T-helper 1 cell treated with Interleukin-12 subunit alpha and Interleukin-12 subunit beta and Interleukin-4 antibody, amounts not matched to agents 30 μg/mL and 1 μg/mL, for 36 hours (primary cell): ENCODE measurements around the gene ADAT2.
"Not testable (repeated sequence)": the region's sequence is repeated elsewhere in the genome, so short reads cannot be mapped to it uniquely, and the experiment has no call there.

ENCODE experiments used
- H3K27ac Mint-ChIP-seq: one replicate; pipeline ENCODE4 v1.8.0; 2021; ENCODE audit warnings: mild to moderate bottlenecking, mixed read lengths
- H3K27me3 Mint-ChIP-seq: one replicate; pipeline ENCODE4 v1.8.0; 2021; ENCODE audit warnings: low read depth, mixed read lengths
- H3K36me3 Mint-ChIP-seq: one replicate; pipeline ENCODE4 v1.8.0; 2021; ENCODE audit warnings: low read depth, mixed read lengths
- H3K4me1 Mint-ChIP-seq: one replicate; pipeline ENCODE4 v1.8.0; 2021; ENCODE audit warnings: low read depth, mixed read lengths
- H3K4me3 Mint-ChIP-seq: one replicate; pipeline ENCODE4 v1.8.0; 2021; ENCODE audit warnings: mild to moderate bottlenecking, moderate library complexity, mixed read lengths
- H3K9me3 Mint-ChIP-seq: one replicate; pipeline ENCODE4 v1.8.0; 2021; ENCODE audit warnings: mixed read lengths

ADAT2 gene

DNA sequence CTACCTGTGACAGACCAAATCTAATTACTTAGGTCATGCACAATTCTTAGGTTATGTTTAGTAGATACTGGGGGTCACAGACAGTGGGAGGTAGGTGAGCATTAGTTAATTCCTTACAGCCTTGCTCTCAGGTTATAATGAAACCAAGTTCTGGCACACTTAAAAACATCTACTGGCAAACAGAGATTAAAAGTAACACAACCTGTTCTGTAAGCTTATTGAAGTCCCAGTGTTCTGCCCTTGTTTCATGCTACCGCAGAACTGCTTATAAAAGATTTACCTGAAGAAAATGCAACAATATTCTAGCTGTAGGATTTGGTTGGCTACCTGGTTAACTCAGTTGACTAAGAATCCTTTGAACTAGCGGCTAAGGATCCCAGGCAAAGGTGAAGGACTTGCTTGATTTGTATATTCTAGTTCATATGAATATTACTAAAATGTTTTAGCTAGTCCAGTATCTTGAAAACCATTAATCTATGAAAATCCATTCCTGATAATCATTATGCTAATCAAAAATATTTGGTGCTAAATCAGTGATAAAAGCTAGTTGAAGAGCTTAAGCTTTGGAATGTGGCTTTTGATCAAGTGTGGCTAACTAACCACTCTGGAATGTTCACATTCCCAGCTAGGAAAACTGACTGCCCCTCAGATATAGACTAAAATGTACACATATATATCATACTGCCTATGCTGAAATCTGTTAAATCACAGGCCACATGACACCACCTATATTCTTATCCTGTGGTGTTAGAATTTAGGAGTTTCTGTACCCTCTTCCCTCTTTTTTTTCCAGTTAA is 7.3 kb upstream of the ADAT2 start:
- no peak overlapping the region for H3K4me3 Mint-ChIP-seq
- no peaks in the 10 kb centered on the region for H3K27me3 Mint-ChIP-seq
- H3K9me3 Mint-ChIP-seq, result no peaks in the 10 kb centered on the region
- no peak overlapping the region for H3K27ac Mint-ChIP-seq
- peaks cover 15% of the 10 kb centered on the region for H3K36me3 Mint-ChIP-seq
- peaks cover 12% of the 10 kb centered on the region for H3K4me1 Mint-ChIP-seq

DNA sequence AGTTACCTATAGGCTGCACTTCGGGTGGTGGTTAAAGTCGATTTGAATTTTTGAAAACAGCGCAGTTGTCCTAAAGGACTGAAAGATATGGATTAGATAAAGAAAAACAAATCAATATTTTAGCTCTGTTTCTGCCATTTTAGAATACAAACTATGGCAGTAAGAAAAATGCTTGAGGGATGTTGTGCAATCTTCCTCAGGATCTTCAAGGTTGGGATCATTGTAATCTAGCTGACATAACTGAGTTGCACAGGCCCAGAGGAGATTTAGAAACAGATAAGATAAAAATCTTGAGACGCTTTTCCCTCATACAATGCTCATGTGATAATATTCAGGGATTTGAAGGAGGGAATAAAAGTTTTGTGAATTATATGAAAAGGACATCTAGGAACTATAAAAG is 1.0 kb upstream of the ADAT2 start:
- Mint-ChIP-seq H3K27ac (peak overlapping the region; percentile 100), H3K36me3 (peaks cover 4% of the 10 kb centered on the region), H3K4me1 (peaks cover 24% of the 10 kb centered on the region), H3K9me3 (no peaks in the 10 kb centered on the region), H3K4me3 (peak overlapping the region; percentile 99), H3K27me3 (no peaks in the 10 kb centered on the region)

GRCh38 chr6:143449714-143450452 is 612 bp downstream of the ADAT2 start:
- H3K9me3 Mint-ChIP-seq, result no peaks in the 10 kb centered on the region
- no peaks in the 10 kb centered on the region for H3K27me3 Mint-ChIP-seq
- H3K4me1 Mint-ChIP-seq, result peaks cover 21% of the 10 kb centered on the region
- peaks cover 4% of the 10 kb centered on the region for H3K36me3 Mint-ChIP-seq
- H3K4me3 Mint-ChIP-seq, result peak overlapping the region; percentile 99
- peak overlapping the region; percentile 100 for H3K27ac Mint-ChIP-seq

- Mint-ChIP-seq H3K9me3 (no peaks in the 10 kb centered on the region), H3K27ac (peak overlapping the region; percentile 100), H3K4me3 (peak overlapping the region; percentile 99), H3K27me3 (no peaks in the 10 kb centered on the region), H3K4me1 (peaks cover 20% of the 10 kb centered on the region), H3K36me3 (peaks cover 8% of the 10 kb centered on the region)
Measured at GRCh38 chr6:143449082-143449713, 1.3 kb downstream of the ADAT2 start.

GRCh38 chr6:143447865-143448264 is 2.6 kb downstream of the ADAT2 start:
- Mint-ChIP-seq H3K4me1 (peaks cover 20% of the 10 kb centered on the region), H3K36me3 (peaks cover 13% of the 10 kb centered on the region)
- not testable (repeated sequence) for H3K9me3 Mint-ChIP-seq, H3K27ac Mint-ChIP-seq, H3K27me3 Mint-ChIP-seq, H3K4me3 Mint-ChIP-seq

GRCh38 chr6:143443096-143443495 is 7.4 kb downstream of the ADAT2 start:
- Mint-ChIP-seq H3K4me3 (no peak overlapping the region), H3K27ac (peak overlapping the region; percentile 17), H3K27me3 (no peaks in the 10 kb centered on the region), H3K9me3 (peaks cover 11% of the 10 kb centered on the region), H3K4me1 (peaks cover 31% of the 10 kb centered on the region), H3K36me3 (peaks cover 39% of the 10 kb centered on the region)

DNA sequence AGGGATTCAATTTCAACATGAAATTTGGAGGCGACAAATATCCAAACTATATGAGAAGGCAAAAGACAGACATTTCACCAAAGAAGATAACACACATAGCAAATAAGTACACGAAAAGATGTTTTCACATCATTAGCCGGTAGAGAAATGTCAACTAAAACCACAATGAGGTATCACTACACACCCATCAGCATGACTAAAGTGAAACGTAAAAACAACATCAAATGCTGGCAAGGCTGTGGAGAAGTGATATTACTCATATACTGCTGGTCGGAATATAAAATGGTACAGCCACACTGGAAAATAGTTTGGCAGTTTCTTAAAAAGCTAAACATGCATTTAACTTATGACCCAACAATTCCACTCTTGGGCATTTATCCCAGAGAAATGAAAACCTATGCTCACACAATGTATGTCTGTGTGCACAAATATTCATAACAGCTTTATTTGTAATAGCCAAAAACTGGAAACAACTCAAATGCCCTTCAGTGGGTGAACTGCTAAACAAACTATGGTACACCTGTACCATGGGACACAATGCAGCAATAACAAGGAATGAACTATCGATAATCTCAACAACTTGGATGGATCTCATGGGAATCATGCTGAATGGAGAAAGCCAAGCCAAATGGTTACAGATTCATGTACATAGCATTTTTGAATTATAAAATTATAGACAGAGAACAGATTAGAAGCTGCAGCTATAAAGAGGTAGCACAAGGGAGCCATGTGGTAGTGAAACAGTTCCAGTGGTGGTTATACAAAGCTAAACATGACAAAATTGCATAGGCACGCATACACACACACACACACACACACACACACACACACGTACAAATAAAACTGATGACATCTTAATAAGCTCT is 8.6 kb downstream of the ADAT2 start:
- H3K4me3 Mint-ChIP-seq, result no peak overlapping the region
- H3K27me3 Mint-ChIP-seq, result no peaks in the 10 kb centered on the region
- H3K36me3 Mint-ChIP-seq, result peaks cover 40% of the 10 kb centered on the region
- peaks cover 11% of the 10 kb centered on the region for H3K9me3 Mint-ChIP-seq
- H3K27ac Mint-ChIP-seq, result peak overlapping the region; percentile 91
- H3K4me1 Mint-ChIP-seq, result peaks cover 31% of the 10 kb centered on the region

DNA sequence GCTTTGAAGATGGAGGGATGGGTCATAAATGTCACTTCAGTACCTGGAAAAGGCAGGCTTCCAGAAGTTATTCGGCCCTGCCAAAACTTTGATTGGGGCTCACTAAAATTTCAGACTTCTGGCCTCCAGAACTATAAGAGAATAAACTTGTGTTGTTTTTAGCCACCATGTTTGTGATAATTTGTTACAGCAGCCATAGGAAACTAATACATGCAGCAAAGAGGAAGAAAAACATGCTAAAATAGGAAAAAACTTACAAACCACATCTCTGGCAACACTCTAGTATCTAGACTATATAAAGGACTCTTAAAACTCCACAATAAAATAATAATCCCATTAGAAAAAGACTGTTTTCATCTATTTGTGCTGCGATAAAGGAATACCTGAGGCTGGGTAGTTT is 9.5 kb downstream of the ADAT2 start:
- Mint-ChIP-seq H3K27me3 (no peaks in the 10 kb centered on the region), H3K4me1 (peaks cover 31% of the 10 kb centered on the region), H3K36me3 (peaks cover 45% of the 10 kb centered on the region), H3K4me3 (no peak overlapping the region), H3K9me3 (peaks cover 11% of the 10 kb centered on the region), H3K27ac (peak overlapping the region; percentile 91)

GRCh38 chr6:143432588-143432987 is 17.9 kb downstream of the ADAT2 start:
- H3K36me3 Mint-ChIP-seq, result peaks cover 11% of the 10 kb centered on the region
- H3K9me3 Mint-ChIP-seq, result no peaks in the 10 kb centered on the region

DNA sequence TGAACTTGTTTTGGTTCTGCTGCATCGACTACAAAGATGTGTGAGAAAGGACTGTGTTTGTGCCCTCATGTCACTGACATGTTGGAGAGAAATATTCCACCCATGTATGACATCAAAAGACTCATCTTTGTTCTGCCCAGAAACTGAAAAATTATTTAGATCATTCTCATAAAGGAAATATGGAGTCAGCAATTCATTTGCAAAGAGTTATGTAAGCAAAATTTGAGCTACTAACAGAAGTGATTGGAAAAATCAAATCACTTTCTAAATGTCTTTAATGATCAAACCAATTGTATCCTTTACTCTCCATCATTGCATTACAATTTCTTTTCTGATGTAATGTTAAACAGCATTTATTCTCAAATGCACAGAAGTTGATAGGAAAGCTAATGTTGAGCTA is 19.3 kb downstream of the ADAT2 start:
- peaks cover 8% of the 10 kb centered on the region for H3K36me3 Mint-ChIP-seq
- H3K4me1 Mint-ChIP-seq, result peaks cover 1% of the 10 kb centered on the region
- H3K9me3 Mint-ChIP-seq, result no peaks in the 10 kb centered on the region
- no peak overlapping the region for H3K27ac Mint-ChIP-seq
- H3K27me3 Mint-ChIP-seq, result no peaks in the 10 kb centered on the region
- no peak overlapping the region for H3K4me3 Mint-ChIP-seq

More at GRCh38 chr6:143432588-143432987, 17.9 kb downstream of the ADAT2 start:
- H3K4me3 Mint-ChIP-seq, result no peak overlapping the region
- peaks cover under 1% of the 10 kb centered on the region for H3K4me1 Mint-ChIP-seq
- no peak overlapping the region for H3K27ac Mint-ChIP-seq
- no peaks in the 10 kb centered on the region for H3K27me3 Mint-ChIP-seq

DNA sequence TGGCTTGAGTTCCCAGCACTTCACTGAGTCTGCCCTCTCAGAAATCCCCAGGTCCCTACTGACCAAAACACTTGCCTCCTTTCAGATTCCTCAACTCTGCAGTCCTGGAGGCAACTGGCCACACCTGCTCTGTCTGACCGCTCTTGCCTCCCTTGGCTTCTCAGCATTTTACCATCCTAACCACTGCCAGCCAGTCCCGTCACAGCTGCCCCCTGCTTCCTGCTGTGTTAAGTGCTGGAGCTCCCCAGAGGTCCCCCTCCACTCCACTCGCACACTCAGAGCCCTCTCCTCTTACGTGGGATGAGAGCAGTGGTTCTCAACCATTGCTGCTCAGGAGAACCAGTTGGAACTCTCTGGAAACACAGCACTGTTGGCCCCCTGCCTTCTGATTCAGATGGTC is 20.5 kb downstream of the ADAT2 start:
- Mint-ChIP-seq H3K27ac (no peak overlapping the region), H3K27me3 (no peaks in the 10 kb centered on the region), H3K9me3 (no peaks in the 10 kb centered on the region), H3K36me3 (peaks cover 6% of the 10 kb centered on the region), H3K4me1 (peaks cover 1% of the 10 kb centered on the region), H3K4me3 (no peak overlapping the region)

- peaks cover 4% of the 10 kb centered on the region for H3K36me3 Mint-ChIP-seq
- no peaks in the 10 kb centered on the region for H3K27me3 Mint-ChIP-seq
Measured at GRCh38 chr6:143427109-143427817, 23.2 kb downstream of the ADAT2 start.

GRCh38 chr6:143426026-143426425 is 24.5 kb downstream of the ADAT2 start:
- Mint-ChIP-seq H3K27me3 (no peaks in the 10 kb centered on the region), H3K9me3 (no peaks in the 10 kb centered on the region), H3K4me1 (peaks cover 1% of the 10 kb centered on the region), H3K4me3 (no peak overlapping the region), H3K27ac (no peak overlapping the region), H3K36me3 (peaks cover 2% of the 10 kb centered on the region)

More at GRCh38 chr6:143427109-143427817, 23.2 kb downstream of the ADAT2 start:
- H3K9me3 Mint-ChIP-seq, result no peaks in the 10 kb centered on the region
- H3K4me3 Mint-ChIP-seq, result no peak overlapping the region
- H3K27ac Mint-ChIP-seq, result no peak overlapping the region
- peaks cover 1% of the 10 kb centered on the region for H3K4me1 Mint-ChIP-seq
